Left renal cortex interstitium (tissue), 4 donors: ENCODE results near the gene AGO1. TPM values are rescaled to one million over a fixed set of nuclear protein-coding genes. Genes with fewer than 3 reads are reported as not detected.

Source experiments
- DNase-seq, 4 donors: peaks; one replicate each; pipeline ENCODE4 v3.0.0-alpha.2; 2013; ENCODE audit warnings: low read depth in 4 of 4, low spot score in 2 of 4, missing footprints in 1 of 4
- polyA plus RNA-seq, 4 donors: library from polyadenylated mRNA; unstranded; fragments of 120-200 nt; gene quantifications; one replicate each; pipeline ENCODE4 v1.2.1, GENCODE V29; 2013; ENCODE audit not compliant: insufficient read length in 4 of 4

Gene AGO1
- polyA plus RNA-seq, 4 donors, result 15.0 to 21.3 (median 17.8) TPM

- DNase-seq, result no peak
These were observed 19.7 kb downstream of the AGO1 start for GRCh38 chr1:35902671-35903070.

- DNase-seq, result no peak
These were observed 31.7 kb downstream of the AGO1 start for GRCh38 chr1:35914717-35915116.

- no peak for DNase-seq
These were observed 32.7 kb downstream of the AGO1 start for GRCh38 chr1:35915693-35916092.

GRCh38 chr1:35923791-35924221 lies 40.8 kb downstream of the AGO1 start:
- no peak for DNase-seq

GRCh38 chr1:35924838-35925237 lies 41.8 kb downstream of the AGO1 start:
- DNase-seq, result no peak

- no peak for DNase-seq
These were observed 42.7 kb downstream of the AGO1 start for GRCh38 chr1:35925741-35926140.

GRCh38 chr1:35927472-35927871 lies 44.5 kb downstream of the AGO1 start:
- no peak for DNase-seq

GRCh38 chr1:35929730-35930592 lies 47.0 kb downstream of the AGO1 start:
- DNase-seq, result peak in 2 of 4 donors; percentile 24 to 48

- DNase-seq, result peak; percentile 27 to 66 (median 50)
These were observed 47.8 kb downstream of the AGO1 start, which contains the start of gene AGO3 for GRCh38 chr1:35930593-35931445. Gene AGO3, plus strand, starts transcription at chr1:35931105. Its CDS starts 322 bp downstream, at chr1:35931427.

GRCh38 chr1:35931446-35932157 lies 48.6 kb downstream of the AGO1 start:
- peak in 3 of 4 donors; percentile 14 to 45 (median 15) for DNase-seq

- DNase-seq, result no peak
These were observed 49.2 kb downstream of the AGO1 start for GRCh38 chr1:35932158-35932636.

- no peak for DNase-seq
These were observed 49.9 kb downstream of the AGO1 start for GRCh38 chr1:35932941-35933340.

GRCh38 chr1:35935442-35936388 lies 52.7 kb downstream of the AGO1 start:
- DNase-seq, result peak; percentile 27 to 48 (median 34)

- no peak for DNase-seq
These were observed 53.8 kb downstream of the AGO1 start for GRCh38 chr1:35936838-35937237.

- no peak for DNase-seq
These were observed 56.5 kb downstream of the AGO1 start for GRCh38 chr1:35939484-35939883.

GRCh38 chr1:35945327-35945726 lies 62.3 kb downstream of the AGO1 start:
- DNase-seq, result no peak

- no peak for DNase-seq
These were observed 64.5 kb downstream of the AGO1 start for GRCh38 chr1:35947547-35947946.

- no peak for DNase-seq
These were observed 75.5 kb downstream of the AGO1 start for GRCh38 chr1:35958558-35958957.

GRCh38 chr1:35959304-35959703 lies 76.3 kb downstream of the AGO1 start:
- DNase-seq, result no peak
